ENCODE results near the gene CTNNA3.

DNA sequence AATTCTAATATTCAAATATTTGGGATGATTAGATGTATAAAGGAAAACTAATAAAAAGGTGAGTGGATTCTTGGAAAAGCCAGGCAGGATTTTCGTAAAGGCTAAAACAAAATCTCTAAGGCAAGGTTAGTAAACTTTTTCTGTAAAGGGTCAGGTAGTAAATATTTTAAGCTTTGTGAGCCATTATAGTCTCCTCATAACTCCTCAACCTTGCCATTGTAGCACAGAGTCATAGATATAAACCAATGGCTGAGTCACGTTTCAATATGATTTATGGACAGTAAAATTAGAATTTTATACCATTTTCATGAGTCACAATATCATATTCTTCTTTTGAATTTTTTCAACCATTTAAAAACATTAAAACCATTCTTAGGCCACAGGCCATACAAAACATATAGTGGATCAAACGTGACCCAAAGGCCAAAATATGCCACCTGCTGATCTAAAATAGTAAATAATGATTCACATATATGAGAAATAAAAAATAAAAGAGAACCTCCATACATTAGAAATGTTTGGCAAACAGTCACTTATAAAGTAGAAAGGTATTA lies 1422.0 kb downstream of the CTNNA3 start:
- TF ChIP-seq, protein P1, sequence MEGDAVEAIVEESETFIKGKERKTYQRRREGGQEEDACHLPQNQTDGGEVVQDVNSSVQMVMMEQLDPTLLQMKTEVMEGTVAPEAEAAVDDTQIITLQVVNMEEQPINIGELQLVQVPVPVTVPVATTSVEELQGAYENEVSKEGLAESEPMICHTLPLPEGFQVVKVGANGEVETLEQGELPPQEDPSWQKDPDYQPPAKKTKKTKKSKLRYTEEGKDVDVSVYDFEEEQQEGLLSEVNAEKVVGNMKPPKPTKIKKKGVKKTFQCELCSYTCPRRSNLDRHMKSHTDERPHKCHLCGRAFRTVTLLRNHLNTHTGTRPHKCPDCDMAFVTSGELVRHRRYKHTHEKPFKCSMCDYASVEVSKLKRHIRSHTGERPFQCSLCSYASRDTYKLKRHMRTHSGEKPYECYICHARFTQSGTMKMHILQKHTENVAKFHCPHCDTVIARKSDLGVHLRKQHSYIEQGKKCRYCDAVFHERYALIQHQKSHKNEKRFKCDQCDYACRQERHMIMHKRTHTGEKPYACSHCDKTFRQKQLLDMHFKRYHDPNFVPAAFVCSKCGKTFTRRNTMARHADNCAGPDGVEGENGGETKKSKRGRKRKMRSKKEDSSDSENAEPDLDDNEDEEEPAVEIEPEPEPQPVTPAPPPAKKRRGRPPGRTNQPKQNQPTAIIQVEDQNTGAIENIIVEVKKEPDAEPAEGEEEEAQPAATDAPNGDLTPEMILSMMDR (IDR thresholded peaks at IDR 0.05): no peak
- TF ChIP-seq POLR2AphosphoS5 (IDR thresholded peaks at IDR 0.05; ENCODE audit: low read depth, low read length): no peak
- no peak for TF ChIP-seq TCF7L2 (IDR thresholded peaks at IDR 0.05; ENCODE audit: low read depth, low read length)
- TF ChIP-seq, protein P2, sequence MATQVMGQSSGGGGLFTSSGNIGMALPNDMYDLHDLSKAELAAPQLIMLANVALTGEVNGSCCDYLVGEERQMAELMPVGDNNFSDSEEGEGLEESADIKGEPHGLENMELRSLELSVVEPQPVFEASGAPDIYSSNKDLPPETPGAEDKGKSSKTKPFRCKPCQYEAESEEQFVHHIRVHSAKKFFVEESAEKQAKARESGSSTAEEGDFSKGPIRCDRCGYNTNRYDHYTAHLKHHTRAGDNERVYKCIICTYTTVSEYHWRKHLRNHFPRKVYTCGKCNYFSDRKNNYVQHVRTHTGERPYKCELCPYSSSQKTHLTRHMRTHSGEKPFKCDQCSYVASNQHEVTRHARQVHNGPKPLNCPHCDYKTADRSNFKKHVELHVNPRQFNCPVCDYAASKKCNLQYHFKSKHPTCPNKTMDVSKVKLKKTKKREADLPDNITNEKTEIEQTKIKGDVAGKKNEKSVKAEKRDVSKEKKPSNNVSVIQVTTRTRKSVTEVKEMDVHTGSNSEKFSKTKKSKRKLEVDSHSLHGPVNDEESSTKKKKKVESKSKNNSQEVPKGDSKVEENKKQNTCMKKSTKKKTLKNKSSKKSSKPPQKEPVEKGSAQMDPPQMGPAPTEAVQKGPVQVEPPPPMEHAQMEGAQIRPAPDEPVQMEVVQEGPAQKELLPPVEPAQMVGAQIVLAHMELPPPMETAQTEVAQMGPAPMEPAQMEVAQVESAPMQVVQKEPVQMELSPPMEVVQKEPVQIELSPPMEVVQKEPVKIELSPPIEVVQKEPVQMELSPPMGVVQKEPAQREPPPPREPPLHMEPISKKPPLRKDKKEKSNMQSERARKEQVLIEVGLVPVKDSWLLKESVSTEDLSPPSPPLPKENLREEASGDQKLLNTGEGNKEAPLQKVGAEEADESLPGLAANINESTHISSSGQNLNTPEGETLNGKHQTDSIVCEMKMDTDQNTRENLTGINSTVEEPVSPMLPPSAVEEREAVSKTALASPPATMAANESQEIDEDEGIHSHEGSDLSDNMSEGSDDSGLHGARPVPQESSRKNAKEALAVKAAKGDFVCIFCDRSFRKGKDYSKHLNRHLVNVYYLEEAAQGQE (IDR thresholded peaks at IDR 0.05; ENCODE audit: insufficient read depth in 1 of 2, low read depth in 2 of 2, low read length in 1 of 2): no peak
- no peak for TF ChIP-seq SIN3A (IDR thresholded peaks at IDR 0.05; ENCODE audit: borderline replicate concordance, insufficient read depth, low read depth, low read length)
